ENCODE measurements around the gene KLF15. TPM values are rescaled to one million over a fixed set of nuclear protein-coding genes. Genes with fewer than 3 reads are reported as not detected.

KLF15 gene
- total RNA-seq, 2 experiments from 2014 or later: 0.62 to 0.89 TPM

DNA sequence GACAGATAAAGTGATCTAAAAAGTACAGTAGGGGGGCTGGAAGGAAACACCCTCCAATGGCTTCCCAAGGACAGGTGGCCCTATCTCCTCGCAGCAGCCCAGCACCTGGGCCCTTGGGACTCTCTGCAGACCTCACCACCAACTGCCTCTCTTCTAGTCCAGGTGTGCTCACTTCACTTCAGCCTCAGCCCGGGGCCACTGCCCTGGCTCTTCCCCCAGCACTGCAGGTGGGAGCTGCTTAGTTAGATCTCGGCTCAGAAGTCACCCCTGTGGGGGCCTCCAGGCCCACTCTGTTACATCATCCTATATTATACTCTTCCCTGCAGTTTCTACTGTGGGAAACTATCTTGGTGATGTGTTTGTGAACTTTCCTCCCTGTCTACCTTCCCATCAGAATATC, 2.0 kb downstream of the KLF15 start:
- peaks cover 10% of the 10 kb centered on the region for H3K4me1 Mint-ChIP-seq (ENCODE audit: low read depth)
- CTCF ChIA-PET: no interaction called here
- peaks cover 34% of the 10 kb centered on the region for H3K27me3 Mint-ChIP-seq (ENCODE audit: low read depth)
- no peaks in the 10 kb centered on the region for H3K36me3 Mint-ChIP-seq (ENCODE audit: low read depth)
- DNase-seq: no peak
- intact Hi-C loops (cut with micrococcal nuclease): loop anchor here (5.0 to 10.0 kb wide), 2 partner anchors 273 to 630 kb away; partner anchors contain the start of genes PLXNA1 and SLC41A3
- no peak overlapping the region for H3K27ac Mint-ChIP-seq
- H3K4me3 Mint-ChIP-seq: no peak overlapping the region
- H3K9me3 Mint-ChIP-seq: no peaks in the 10 kb centered on the region

DNA sequence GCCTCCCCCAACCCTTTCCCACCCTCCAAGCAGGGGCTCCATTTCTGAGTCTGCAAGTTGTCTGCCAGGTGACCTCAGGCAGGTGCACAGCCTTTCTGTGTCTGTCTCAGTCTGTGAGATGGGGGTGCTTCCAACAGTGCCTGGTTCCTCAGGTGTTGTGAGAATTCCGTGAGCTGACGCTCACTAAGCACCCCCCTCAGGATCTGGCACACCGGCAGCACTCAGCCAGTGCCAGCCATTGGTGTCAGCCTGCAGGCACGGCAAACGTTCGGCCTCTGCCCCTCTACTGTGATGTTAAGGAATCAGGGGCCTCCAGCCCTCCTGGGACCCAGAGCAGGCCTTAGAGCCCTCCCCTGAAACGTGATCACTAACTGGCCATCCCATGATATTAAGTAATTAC, 2.4 kb downstream of the KLF15 start:
- intact Hi-C loops (cut with micrococcal nuclease): loop anchor here (5.0 to 10.0 kb wide), 2 partner anchors 272 to 630 kb away; partner anchors contain the start of genes PLXNA1 and SLC41A3
- CTCF ChIA-PET: no interaction called here
- H3K4me3 Mint-ChIP-seq: no peak overlapping the region
- no peaks in the 10 kb centered on the region for H3K36me3 Mint-ChIP-seq (ENCODE audit: low read depth)
- H3K27me3 Mint-ChIP-seq (ENCODE audit: low read depth): peaks cover 29% of the 10 kb centered on the region
- H3K27ac Mint-ChIP-seq: no peak overlapping the region
- peaks cover 10% of the 10 kb centered on the region for H3K4me1 Mint-ChIP-seq (ENCODE audit: low read depth)
- H3K9me3 Mint-ChIP-seq: no peaks in the 10 kb centered on the region
- DNase-seq: no peak

DNA sequence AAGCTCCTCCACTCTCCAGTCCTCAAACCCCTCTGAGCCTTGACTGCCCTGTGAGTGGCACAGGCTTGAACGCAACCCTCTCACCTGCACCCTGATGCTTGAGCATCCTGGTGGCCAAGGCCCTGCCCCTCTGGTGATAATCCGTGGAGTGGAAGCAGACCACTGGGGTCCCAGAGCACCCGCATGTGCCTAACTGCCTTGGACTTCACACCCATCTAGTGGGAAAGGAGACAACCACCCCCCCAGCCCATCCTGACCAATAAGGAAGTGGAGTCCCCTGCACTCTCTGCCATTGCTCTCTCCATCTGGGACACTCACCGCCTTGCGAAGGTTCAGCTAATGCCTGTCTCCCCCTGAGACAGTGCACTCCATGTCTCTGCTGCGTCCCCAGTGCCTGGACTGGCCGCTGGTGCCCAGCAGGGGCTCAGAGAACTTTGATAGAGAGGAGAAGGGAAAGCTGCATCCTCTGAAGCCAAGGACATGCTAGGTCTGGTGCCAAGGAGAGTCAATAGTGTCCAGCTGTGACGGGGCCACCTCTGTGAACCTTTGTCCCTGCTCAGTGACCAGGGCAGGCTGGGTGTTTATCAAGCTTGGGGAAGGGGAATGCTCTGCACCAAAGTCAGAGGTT, 3.4 kb downstream of the KLF15 start:
- Mint-ChIP-seq H3K36me3 (ENCODE audit: low read depth) (no peaks in the 10 kb centered on the region), H3K27me3 (ENCODE audit: low read depth) (peaks cover 21% of the 10 kb centered on the region), H3K4me1 (ENCODE audit: low read depth) (peaks cover 10% of the 10 kb centered on the region), H3K9me3 (no peaks in the 10 kb centered on the region), H3K27ac (no peak overlapping the region), H3K4me3 (no peak overlapping the region)
- CTCF ChIA-PET: no interaction called here
- intact Hi-C loops (cut with micrococcal nuclease): loop anchor here (10.0 kb wide), 1 partner anchor 631 kb away; the partner anchor contains the start of gene PLXNA1
- no peak for DNase-seq

DNA sequence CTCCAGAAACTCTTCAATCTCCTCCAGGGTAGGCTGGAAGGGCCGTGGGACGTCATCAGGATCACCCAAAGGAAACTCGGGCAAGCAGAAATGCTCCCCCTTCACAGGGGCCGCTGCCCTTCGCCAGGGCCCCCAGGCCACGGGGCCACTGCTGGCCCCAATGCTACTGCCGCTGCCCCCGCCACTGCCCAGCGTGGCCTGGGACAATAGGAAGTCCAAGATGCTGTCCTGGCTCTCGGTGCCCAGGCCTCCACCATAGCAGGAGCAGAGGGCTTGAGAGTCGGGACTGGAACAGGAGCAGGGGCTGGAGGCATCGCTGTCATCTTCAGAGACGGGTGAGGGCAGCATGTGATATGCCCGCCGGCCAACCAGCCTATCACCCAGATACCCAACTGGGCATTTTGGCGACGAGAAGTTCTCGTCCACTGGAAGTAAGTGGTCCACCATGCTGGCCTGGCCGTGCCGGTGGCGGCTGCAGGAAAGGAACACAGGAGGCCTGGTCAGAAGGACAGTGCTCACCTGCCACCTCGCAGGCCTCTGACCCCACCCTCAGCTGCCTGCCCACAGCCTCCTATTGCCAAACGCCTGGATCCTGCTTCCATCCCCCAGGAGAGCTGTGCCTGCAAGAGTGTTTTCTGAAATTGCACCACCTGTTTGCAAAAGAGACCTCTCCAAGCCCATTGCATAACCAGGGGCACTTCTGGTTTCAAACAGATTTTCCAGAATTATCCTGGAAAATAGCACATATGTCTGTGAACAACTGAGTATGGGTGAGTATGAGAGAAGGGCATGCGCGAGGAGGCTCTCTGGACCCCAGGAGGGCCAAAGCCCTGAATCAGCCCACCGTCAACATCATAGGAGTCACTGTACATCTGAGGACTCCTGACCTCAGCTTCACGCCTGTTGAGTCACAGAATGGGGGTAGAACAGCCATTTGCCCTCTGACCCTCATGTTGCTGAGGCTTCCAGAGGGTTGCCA, 4.4 kb downstream of the KLF15 start:
- intact Hi-C loops (cut with micrococcal nuclease): loop anchor here (10.0 kb wide), 1 partner anchor 632 kb away; the partner anchor contains the start of gene PLXNA1
- Mint-ChIP-seq H3K4me3 (no peak overlapping the region), H3K27me3 (ENCODE audit: low read depth) (peaks cover 13% of the 10 kb centered on the region), H3K9me3 (no peaks in the 10 kb centered on the region), H3K36me3 (ENCODE audit: low read depth) (no peaks in the 10 kb centered on the region), H3K4me1 (ENCODE audit: low read depth) (peaks cover 6% of the 10 kb centered on the region), H3K27ac (no peak overlapping the region)
- CTCF ChIA-PET: interaction anchor here (0.5 kb wide), 1 partner anchor 22 kb away, joined by 3 read pairs; no protein-coding TSS in a partner anchor
- DNase-seq: no peak

DNA sequence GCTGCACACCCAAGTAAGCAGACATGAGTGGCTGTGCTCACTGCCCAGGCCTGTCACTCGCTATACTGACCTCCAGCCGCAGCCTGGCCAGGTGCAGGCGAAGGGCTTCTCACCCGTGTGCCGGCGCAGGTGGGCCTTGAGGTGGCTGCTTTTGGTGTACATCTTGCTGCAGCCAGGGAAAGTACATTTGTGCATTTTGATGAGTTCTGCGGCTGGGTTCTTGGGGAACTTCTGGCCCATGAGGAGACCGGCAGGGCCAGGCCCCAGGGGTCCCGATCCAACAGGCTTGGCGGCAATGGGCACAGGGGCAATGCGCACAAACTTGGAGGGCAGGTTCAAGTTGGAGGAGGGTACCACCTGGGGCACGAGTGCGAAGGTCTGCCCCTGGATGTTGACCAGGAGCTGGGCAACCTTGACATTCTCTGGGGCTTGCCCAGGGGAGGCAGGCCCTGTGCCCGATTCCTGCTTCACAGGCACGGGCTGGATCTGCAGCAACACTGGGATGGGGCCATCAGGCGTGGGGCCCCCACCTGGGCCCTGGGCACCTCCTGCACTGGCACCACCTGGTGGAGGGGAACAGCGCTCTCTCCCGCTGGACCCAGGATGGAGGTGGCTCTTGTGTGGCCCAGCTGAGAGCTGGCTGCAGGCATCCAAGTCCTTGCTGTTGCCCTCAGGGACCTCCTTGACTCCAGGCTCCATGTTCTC, 5.3 kb downstream of the KLF15 start:
- DNase-seq: no peak
- intact Hi-C loops (cut with micrococcal nuclease): loop anchor here (10.0 kb wide), 1 partner anchor 633 kb away; the partner anchor contains the start of gene PLXNA1
- Mint-ChIP-seq H3K27ac (no peak overlapping the region), H3K4me3 (no peak overlapping the region), H3K27me3 (ENCODE audit: low read depth) (peaks cover 10% of the 10 kb centered on the region), H3K4me1 (ENCODE audit: low read depth) (peaks cover 4% of the 10 kb centered on the region), H3K9me3 (no peaks in the 10 kb centered on the region), H3K36me3 (ENCODE audit: low read depth) (no peaks in the 10 kb centered on the region)
- CTCF ChIA-PET: interaction anchor here (0.6 kb wide), 1 partner anchor 1163 kb away, joined by 3 read pairs; no protein-coding TSS in a partner anchor

DNA sequence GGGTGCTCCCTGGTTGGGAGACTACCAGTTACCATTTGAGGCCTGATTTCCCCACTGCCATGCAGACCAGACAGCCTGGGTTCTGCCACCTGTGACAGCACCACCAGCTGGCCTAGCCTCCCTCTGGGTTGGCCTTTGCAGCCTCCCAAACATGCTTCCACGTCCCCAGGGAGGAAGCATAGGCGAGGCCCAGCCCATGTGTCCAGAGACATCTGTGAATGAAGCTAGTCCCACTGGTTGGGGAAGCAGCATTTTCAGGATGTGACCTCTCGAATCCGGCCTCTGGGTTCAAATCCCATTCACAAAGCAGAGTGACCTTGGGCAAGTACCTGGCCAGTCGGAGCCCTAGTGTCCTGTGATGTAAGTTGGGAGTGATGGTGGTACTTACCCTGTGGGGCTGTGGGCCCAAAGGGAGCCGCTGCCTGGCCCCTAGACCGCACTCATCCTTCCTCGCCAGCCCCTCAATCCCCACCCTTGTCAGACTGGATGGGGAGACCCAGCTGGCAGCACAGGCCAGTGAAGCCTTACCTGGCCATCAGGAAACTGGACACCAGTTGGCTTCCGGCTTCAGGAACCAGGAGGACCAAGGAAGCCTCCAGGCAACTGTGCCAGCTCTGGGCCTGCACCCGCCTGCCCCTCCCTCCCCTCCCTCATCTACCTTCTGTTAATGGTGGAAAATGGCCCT, 6.0 kb downstream of the KLF15 start:
- DNase-seq: no peak
- Mint-ChIP-seq H3K27ac (no peak overlapping the region), H3K9me3 (no peaks in the 10 kb centered on the region), H3K27me3 (ENCODE audit: low read depth) (peaks cover 7% of the 10 kb centered on the region), H3K36me3 (ENCODE audit: low read depth) (no peaks in the 10 kb centered on the region), H3K4me3 (no peak overlapping the region), H3K4me1 (ENCODE audit: low read depth) (peaks cover 1% of the 10 kb centered on the region)
- CTCF ChIA-PET: interaction anchor here (0.6 kb wide), 1 partner anchor 1164 kb away, joined by 3 read pairs; no protein-coding TSS in a partner anchor
- intact Hi-C loops (cut with micrococcal nuclease): loop anchor here (10.0 kb wide), 1 partner anchor 634 kb away; the partner anchor contains the start of gene PLXNA1

DNA sequence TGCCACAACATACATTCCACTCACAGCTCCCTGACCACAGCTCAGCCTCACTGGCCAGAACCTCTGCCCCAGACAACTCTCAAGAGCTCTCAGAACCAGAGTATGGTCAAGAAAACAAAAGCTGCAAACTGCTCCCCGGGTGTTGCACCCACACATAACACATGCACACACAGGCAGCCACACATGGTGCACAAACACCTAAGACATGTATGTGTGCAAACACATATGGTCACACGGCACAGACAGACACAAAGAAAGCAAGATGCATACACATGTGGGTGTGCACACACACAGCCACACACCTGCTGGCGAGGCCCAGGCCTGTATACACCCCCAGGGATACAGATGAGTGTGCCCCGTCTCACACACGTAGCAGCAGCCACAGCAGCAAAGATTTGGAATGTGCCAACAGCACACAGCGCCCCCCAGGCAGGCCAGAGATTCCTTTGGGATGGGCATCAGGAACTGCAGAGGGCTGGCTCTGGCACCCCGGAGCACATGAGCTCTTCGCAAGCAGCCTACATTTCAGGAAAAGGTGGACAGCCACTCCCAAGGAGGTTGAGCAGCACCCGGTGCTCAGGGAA, 6.6 kb downstream of the KLF15 start:
- H3K4me3 Mint-ChIP-seq: no peak overlapping the region
- DNase-seq: no peak
- CTCF ChIA-PET: no interaction called here
- intact Hi-C loops (cut with micrococcal nuclease): loop anchor here (10.0 kb wide), 1 partner anchor 634 kb away; the partner anchor contains the start of gene PLXNA1
- H3K27ac Mint-ChIP-seq: no peak overlapping the region
- H3K9me3 Mint-ChIP-seq: no peaks in the 10 kb centered on the region
- H3K27me3 Mint-ChIP-seq (ENCODE audit: low read depth): peaks cover 4% of the 10 kb centered on the region
- no peaks in the 10 kb centered on the region for H3K4me1 Mint-ChIP-seq (ENCODE audit: low read depth)
- no peaks in the 10 kb centered on the region for H3K36me3 Mint-ChIP-seq (ENCODE audit: low read depth)

DNA sequence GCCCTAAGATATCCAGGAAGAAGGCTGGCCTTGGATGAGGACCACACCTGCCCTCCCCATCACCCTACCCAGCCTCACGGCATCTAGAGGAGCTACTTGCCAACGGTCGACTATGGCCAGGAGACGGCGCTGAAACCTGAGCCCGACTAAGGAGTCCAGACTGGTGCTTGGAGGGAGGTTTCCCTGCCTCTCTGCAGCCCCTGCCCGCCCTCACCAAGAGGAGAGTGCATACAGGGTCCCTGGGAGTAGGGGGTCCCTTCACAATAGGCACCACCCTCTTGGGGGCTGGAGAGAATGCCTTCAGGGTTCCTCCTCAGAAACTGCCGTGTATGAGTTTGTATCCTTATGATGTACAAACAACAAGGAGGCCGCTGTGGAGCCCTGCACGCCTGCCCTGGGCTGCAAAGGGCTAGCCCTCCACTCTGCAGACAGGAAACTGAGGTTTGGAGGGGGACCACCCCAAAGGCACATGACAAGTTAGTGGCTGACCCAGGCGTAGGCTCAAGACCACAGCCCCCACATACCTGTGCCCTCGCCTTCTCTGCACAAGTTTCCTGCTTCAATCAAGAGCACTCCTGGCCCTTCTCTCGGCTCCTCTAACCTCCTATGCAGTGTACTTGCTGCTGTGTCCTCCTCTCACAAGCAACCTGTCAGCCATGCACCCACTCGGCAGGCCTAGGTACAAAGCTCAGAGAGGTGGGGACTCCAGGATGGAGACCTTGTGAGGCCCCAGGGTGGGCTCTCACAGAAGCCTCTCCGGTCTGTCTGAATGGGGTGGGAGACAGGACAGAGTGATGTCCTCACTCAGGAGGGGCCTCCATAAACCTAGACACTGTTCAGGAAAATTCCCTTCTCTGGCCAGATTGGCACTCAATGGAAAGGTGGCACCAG, 7.4 kb downstream of the KLF15 start:
- CTCF ChIA-PET: no interaction called here
- Mint-ChIP-seq H3K4me3 (no peak overlapping the region), H3K9me3 (no peaks in the 10 kb centered on the region), H3K36me3 (ENCODE audit: low read depth) (no peaks in the 10 kb centered on the region), H3K27me3 (ENCODE audit: low read depth) (no peaks in the 10 kb centered on the region), H3K27ac (no peak overlapping the region), H3K4me1 (ENCODE audit: low read depth) (no peaks in the 10 kb centered on the region)
- DNase-seq: no peak
- intact Hi-C loops (cut with micrococcal nuclease): loop anchor here (10.0 kb wide), 1 partner anchor 635 kb away; the partner anchor contains the start of gene PLXNA1

DNA sequence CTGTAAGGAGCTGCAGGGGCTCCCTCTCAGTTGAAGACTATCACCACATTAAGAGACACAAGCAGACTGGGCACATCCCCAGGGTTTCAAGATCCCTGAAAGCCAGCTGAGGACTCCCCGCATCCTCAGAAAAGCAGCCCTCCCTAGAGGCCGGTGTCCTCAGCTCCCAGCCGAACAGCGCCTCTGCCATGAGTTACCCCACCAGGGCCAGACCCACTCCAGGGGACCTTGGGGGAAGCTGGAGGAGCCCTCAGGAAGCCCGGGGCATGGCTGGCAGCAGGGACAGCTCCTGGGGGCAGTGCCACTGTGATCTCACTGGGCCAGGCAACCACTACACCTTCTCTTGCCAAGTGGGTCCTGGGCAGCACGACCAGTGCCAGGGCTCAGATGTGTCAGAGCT, 8.1 kb downstream of the KLF15 start:
- Mint-ChIP-seq H3K36me3 (ENCODE audit: low read depth) (no peaks in the 10 kb centered on the region), H3K9me3 (no peaks in the 10 kb centered on the region), H3K4me3 (no peak overlapping the region), H3K4me1 (ENCODE audit: low read depth) (no peaks in the 10 kb centered on the region), H3K27me3 (ENCODE audit: low read depth) (no peaks in the 10 kb centered on the region), H3K27ac (no peak overlapping the region)
- CTCF ChIA-PET: no interaction called here
- no peak for DNase-seq
- intact Hi-C loops (cut with micrococcal nuclease): no loop called here

DNA sequence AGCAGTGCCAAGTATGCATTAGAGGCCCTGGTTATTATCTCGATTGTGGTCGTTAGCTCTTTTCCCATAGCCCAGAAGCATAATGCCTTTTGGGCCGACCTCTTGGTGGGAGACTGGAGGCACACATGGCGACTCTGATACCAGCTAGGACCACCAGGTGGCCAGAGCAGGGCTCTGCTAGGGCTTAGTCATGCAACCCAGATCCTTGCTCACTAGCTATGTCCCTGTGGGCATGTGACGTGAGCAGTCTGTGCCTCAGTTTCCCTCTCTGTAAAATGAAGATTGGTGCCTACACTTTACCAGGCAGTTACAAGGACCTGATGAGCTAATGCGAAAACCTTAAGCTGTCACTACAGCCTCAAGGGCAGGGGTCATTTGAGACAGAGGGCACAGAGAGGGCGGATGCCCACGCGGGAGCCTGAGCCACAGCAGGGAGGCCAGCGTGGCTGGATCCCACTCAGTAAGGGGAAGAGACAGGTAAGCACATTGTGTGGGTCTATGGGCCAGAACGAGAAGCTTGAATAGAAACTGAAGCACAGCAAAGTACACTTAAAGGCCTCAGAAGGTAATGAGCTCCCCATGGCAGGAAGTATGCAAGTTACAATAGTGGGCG, 8.8 kb downstream of the KLF15 start:
- no peaks in the 10 kb centered on the region for H3K9me3 Mint-ChIP-seq
- H3K27ac Mint-ChIP-seq: no peak overlapping the region
- no peak for DNase-seq
- no peak overlapping the region for H3K4me3 Mint-ChIP-seq
- intact Hi-C loops (cut with micrococcal nuclease): no loop called here
- CTCF ChIA-PET: no interaction called here
- H3K27me3 Mint-ChIP-seq (ENCODE audit: low read depth): no peaks in the 10 kb centered on the region
- H3K36me3 Mint-ChIP-seq (ENCODE audit: low read depth): no peaks in the 10 kb centered on the region
- no peaks in the 10 kb centered on the region for H3K4me1 Mint-ChIP-seq (ENCODE audit: low read depth)
